ENCODE results near the gene XRCC6.
"Not testable (repeated sequence)": the region's sequence is repeated elsewhere in the genome, so short reads cannot be mapped to it uniquely, and the experiment has no call there.

Gene XRCC6

GRCh38 chr22:41621099-41621910 lies at the start of gene XRCC6:
Gene XRCC6, plus strand, starts transcription at chr22:41621295. Its CDS starts 710 bp downstream, at chr22:41622005.
- peak; percentile 100 for DNase-seq

DNA sequence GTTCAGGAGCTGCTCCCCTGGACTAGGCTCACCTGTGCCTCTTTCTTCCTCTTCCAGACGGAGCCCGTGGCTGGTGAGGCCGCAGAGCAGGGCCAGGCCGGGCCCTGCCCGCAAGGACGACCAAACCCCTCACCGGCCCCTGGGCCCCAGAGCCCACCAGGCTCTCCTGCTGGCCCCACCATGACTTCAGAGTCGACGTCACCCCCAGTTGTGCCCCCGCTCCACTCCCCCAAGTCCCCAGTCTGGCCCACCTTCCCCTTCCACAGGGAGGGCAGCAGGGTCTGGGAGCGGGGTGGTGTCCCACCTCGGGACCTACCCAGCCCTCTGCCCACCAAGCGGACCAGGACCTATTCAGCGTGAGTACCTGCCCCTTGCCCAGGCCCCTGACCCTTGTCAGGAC lies 49.3 kb upstream of the XRCC6 start:
- no peak for DNase-seq

DNA sequence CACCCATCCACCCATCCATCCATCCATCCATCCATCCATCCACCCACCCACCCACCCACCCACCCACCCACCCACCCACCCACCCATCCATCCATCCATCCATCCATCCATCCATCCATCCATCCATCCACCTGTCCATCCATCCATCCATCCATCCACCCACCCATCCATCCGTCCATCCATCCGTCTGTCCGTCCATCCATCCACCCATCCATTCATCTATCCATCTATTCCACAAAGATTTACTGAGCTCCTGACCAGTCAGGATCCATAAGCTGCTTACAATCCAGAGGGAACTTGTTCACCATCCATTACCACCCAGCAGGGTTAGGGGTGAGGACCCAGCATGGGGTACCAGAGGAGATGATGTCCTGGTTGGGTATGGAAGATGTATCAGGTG lies 48.8 kb upstream of the XRCC6 start:
- not testable (repeated sequence) for DNase-seq

DNA sequence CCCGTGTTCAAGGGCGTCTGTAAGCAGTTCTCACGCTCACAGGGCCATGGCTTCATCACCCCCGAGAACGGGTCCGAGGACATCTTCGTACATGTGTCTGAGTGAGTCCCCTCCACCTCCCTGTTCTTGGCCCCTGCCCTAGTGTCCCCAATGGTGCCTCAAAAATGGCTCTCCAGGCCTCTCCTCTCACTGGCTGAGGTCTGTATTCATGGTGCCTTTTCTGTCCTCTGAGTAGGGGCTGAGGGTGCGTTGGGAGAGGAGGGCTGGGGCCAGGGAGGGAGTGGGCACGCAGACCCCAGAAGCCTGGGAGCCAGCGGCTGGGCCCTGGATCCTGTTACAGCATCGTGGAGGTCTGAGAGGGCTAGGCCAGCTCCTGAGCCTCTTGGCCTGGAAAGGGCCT lies 47.4 kb upstream of the XRCC6 start:
- DNase-seq: no peak

- DNase-seq: no peak
These were observed 46.2 kb upstream of the XRCC6 start for GRCh38 chr22:41574847-41575381.

DNA sequence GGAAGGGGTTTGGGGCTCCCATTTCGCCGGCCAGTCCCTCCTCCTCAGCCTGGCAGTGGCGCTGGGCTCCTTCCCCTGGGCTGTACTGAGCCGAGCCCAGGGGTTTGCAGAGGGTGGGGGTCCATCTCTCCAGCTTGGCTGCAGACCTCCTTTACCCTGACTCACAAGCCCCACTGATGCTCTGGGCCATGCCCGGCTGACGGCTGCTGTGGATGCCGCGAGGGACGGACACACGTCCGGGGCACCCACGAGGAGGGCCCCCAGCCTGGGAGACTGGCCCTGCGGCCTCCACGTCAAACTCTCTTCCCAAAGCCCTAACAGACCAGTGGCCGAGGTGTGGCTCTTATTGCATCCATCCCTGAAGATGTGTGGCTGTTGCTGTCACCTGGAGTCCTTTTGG lies 45.6 kb upstream of the XRCC6 start:
- DNase-seq: no peak

DNA sequence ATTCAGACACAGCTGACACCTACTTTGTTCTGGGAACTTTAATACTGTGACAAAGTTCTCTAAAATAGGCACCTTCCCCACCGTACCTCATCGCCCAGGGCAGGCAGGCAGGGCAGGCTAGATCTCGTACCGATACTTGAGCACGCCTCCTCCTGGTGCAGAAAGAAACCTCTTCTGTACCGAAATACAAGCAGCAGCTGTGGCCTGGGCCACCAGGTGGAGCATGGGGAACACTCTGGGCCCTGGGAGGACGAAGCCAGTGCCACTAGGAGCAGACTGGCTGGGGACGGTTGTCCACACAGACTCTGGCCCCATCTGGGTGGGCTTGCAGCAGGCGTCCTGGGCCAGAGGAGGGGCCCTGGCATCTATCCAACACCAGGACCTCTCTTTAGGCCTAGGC lies 44.2 kb upstream of the XRCC6 start:
- peak; percentile 14 for DNase-seq

GRCh38 chr22:41578114-41578513 lies 43.0 kb upstream of the XRCC6 start:
- no peak for DNase-seq

GRCh38 chr22:41578818-41579217 lies 42.3 kb upstream of the XRCC6 start:
- no peak for DNase-seq

GRCh38 chr22:41579297-41579996 lies 41.6 kb upstream of the XRCC6 start:
- DNase-seq: no peak

GRCh38 chr22:41579997-41580355 lies 41.1 kb upstream of the XRCC6 start:
- DNase-seq: no peak

DNA sequence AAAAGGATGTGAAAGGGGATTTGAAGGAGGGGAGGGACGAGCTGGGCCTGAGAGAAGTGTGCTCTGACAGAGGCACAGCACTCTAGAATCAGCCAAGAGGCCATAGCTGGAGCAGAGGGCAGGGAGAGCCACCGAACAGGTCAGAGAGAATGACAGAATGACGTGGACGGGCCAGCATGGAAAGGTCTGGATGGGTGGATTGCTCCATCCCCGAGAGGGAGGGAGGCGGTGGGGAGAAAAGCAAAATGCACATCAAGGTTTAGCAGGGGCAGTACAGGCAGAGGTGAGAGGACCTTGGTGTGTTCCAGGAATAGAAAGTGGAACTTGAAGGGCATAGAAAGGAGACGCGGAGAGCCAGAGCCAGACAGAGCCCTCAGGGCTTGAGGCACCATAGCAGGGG lies 38.4 kb upstream of the XRCC6 start:
- no peak for DNase-seq

GRCh38 chr22:41584881-41585280 lies 36.2 kb upstream of the XRCC6 start:
- no peak for DNase-seq

- DNase-seq: no peak
These were observed 35.2 kb upstream of the XRCC6 start for GRCh38 chr22:41585898-41586297.

GRCh38 chr22:41587347-41587723 lies 33.8 kb upstream of the XRCC6 start:
- DNase-seq: no peak

- peak; percentile 100 for DNase-seq
These were observed 31.5 kb upstream of the XRCC6 start, which contains the start of gene PMM1 for GRCh38 chr22:41589391-41590241. Gene PMM1, minus strand, starts transcription at chr22:41589840. Its CDS starts 35 bp downstream, at chr22:41589805.

GRCh38 chr22:41593336-41593960 lies 27.6 kb upstream of the XRCC6 start:
- DNase-seq: not testable (repeated sequence)

- no peak for DNase-seq
These were observed 25.4 kb upstream of the XRCC6 start for GRCh38 chr22:41595703-41596102.

DNA sequence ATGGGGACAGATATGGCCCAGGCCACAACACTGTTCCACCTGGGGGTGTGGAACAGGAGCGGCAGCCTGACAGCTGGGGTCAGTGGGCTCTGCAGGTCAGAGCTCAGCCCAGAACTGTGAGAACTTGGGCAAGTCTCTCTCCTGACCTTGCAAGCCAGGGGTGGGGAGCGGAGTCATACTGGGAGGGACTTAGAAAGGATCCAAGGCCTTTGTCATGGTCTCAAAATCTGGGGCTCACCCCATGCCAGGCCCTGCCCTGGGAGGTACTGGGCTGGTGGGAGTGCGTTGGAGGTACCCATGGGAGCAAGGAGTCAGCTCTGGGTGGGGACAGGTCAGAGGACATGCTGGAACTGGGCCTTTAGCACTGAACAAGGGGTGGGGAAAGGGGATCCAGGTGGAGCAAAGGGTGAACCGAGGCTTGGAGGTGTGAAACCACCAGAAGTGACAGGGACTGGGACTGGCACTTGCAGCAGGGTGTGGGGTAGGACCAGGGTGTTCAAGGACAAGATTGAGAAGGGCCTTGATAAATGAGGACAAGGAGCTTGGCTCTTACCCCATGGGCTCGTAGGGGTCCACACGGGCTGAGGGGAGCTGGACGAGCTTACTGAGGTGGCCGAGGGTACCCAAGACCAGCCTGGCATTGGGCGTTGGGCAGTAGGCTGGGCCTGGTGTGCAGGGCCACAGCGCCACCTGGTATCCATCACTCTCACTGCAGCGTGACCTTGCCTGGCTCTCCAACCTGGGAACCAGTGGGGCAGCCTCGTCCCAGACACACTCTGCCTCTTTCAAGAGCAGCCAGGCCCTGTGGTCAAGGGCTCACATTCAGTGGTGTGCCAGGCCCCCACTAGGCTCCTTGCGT lies 24.1 kb upstream of the XRCC6 start:
- DNase-seq: peak; percentile 29

DNA sequence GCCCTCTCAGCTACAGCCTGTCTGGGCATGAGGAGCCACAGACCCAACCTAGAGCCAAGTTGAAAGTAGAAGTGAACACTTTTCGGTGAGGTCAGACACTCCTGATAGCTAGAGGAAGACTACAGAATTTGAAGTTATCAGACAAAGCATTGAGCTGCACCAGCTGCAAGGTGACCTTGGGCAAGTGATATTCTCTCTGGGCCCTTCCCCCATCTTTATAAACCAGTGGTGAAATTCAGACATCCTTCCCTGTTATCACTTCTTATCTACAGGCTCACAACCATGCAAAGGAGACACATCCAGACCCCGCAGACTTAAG lies 23.5 kb upstream of the XRCC6 start:
- no peak for DNase-seq

DNA sequence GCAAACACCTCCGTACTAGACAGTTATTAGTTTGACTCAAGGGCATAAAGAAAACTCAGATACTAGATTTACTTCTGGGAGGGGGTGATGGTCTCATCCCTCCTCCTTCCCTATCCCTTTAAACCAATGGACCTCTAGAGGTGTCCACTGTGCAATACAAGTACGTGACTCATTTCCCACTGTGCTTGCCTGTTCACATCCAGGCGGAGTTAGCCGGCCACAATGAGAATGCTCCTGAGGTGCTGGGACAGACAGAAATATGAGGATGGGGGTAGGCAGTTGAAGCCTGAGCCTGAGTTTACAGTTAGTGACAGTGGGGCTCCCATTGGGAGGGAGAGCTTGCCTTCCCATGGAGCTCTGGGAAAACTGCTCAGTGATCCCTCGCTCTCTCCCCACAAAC lies 23.0 kb upstream of the XRCC6 start:
- no peak for DNase-seq
